Right kidney (tissue), 1 donor: ENCODE data around the gene HDAC4.

Experiments used
- DNase-seq: peaks from one replicate; pipeline ENCODE4 v3.0.0-alpha.2; 2016

The HDAC4 gene

DNA sequence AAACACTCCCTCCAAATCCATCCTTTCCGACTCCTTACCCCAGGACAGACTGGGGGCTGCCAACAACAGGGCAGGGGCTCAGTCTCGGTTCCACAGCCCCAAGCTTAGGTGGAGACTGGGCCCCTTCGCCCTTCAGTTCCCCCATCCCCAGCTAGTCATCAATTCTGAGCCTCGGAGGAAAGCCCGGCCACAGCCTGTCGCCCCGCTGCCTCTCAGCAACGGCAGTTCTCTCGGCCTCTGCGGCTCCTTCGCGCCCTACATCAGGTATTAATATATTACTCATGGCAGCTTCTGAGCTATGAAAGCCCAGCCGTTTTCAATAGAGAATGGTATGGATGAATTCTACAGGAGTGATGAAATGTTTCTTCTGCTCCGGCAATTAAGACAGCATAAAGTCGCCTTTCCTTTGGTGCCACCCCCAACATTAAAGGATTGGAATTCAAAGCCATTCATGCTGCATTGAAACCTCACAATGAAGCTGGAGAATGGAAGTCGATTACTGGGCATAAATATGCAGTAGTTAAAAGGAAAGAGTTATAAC lies 2.8 kb downstream of the HDAC4 start:
- no peak for DNase-seq

DNA sequence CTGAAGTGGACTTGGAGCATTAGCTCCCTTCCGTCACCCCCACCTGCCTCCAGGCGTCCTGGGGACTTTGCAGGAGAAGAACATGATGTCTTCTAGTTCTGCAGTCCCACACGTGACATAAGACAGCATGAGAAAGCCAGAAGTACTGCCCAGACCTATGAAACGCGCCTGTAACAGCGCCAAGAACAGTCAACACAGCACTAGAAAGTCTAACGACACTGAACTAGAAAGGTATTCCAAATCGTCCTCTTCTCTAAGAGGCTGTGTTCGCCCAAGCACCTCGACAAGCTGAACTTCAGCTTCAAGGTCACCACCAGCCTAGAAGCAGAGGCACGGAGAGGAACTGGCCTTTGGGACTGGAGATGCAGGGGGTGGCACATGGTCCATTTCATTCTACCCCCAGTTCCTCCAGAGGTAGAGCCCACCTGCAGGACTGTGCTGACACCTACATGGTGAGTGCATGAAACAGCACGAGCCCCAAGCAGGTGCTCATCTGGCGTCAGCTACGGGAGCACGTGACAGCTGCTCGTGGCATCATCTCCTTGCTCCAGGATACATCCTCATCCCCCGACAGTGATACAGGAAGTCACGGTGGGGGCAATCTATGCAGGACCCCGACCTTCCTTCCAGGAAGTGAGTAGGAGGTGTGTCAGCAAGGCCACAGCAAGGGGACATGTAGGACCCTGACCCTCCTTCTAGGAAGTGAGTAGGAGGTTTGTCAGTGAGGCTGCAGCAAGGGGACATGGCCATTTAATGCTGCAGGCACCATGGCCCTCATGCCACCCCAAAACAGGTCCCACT lies 3.7 kb downstream of the HDAC4 start:
- no peak for DNase-seq

DNA sequence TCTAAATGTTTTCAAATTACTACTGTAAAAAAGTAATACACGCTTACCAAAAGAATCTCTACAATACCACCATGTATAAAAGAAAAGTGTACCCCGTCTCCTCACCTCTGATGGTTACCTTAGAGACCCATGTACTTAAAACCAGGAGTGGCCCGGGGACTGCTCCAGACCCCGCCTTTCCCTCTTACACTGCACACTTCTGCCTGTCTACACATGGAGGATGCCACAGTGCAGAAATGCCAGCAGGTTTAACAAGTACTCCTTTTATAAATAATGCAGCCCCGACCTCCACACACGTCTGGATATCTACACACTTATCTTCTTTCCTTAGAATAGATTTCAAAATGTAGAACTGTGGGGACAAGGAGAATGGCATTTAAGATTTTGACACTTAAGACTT lies 5.3 kb downstream of the HDAC4 start:
- no peak for DNase-seq

DNA sequence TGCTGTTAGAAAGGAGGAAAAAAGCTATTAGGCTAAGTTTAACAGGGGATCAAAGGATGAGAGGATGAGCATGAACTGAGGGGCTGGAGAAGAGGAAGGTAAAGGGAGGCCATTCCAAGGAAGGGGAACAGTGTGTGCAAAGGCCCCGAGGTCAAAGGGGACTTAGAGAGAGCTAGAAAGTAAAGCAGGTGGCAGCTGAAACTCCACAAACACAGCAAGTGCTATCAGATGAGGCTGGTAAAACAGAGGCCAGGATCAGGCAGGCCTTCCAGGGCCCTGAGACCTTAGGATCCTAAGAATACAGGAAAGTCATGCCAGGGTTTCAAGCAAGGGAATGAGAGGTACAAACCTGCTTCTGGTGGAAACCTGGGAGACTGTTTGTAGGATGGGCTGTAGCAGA lies 5.8 kb downstream of the HDAC4 start:
- no peak for DNase-seq

DNA sequence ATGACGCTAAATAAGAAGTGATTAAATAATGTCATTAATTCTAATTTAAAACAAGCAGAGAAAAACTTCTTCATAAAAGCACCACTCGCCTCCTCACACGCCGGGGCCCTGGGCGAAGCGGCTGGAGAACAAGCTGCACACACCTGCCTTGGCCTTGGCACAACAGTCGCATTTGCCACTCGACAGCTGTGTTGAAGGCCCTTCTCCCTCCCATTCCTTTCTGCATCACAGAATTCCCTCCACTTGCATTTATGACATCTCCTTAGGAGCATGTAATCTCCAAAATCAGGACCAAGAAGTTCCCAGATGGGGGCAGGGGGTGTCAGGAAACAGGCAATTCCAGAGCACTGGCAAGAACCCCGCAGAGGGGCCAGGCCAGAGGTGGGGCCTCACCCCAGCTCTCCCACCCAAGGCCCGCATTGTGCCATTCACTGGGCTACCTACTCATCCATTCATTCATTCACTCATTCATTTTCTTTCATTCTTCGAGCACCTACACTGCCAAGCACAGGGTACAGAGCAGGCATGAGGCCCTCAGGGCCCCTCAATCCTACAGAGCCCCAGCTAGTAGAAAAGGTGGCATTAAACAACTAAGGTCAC lies 6.4 kb downstream of the HDAC4 start:
- no peak for DNase-seq

DNA sequence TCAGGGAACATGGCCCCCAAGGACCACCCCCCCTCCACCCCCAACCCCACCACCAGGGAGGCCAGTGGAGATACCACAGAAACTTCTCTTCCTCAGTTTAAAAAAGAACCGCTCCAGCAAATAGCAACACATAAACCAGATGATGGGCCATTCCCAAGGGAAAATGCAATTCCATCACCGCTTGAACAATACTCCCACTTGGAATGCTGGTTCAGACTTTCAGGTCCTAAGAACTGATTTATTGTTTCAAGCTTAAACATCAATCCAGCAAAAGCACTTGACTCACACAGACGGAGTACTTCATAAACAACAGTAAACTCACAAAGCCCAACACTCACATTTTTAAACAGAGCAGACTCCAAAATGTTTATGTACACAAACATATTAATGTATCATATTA lies 6.9 kb downstream of the HDAC4 start:
- no peak for DNase-seq

DNA sequence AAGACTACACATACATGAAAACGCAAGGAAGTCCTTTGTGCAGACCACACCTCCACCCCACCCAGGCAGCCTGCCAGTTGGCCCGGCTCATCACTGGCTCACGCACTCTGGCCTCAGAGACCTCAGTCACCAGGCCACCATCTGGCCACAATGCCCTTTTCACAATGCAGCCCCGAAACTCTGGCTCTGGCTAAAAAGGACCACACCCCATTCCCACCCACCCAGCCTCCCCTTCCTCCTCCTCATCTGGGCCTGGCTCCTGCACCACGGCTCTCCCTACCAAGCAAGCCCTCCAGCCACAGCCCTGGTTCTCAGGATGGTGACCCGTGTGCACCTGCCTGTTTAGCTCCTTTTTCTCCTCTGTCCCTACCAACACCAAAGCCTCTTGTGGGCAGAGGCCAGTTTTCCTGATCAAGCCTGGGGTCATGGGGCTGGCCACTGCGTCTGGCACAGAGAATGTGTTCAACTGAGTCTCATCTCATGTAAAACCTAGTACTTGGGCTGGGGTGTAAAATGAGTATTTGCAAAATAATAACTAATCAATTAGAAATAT lies 7.4 kb downstream of the HDAC4 start:
- no peak for DNase-seq

DNA sequence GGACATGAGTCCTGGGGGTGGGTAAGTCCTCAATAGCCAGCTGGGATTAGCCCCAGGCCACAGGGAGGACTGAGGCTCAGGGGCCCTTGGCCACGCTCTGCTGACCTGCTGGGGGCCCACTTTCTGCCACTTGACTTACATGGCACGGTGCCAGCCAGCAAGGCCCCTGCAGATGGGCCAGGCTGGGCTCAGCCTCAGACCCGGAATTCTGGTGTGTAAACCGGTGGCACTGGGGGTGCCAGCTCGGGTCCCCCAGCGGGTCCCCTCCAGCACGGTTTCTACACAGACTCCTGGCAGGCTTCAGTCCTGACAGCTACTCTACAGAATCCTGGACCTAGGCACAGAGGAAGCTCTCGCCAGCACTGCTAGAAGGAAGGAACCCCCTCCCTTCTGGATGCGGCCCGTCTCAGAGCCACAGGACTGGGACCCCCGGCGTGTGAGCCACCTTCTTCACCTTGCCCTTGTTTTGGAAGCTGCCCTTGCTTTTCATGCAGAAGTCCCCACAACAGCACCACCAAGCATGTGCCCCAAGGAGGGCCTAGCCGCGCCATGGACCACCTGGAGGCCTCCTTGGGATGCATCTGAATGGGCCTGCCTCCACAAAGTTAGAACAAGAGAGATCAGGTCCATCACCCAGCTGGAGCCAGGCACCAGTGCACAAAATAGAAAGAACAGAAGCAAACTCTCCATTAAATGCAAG lies 8.0 kb downstream of the HDAC4 start:
- DNase-seq, result no peak

DNA sequence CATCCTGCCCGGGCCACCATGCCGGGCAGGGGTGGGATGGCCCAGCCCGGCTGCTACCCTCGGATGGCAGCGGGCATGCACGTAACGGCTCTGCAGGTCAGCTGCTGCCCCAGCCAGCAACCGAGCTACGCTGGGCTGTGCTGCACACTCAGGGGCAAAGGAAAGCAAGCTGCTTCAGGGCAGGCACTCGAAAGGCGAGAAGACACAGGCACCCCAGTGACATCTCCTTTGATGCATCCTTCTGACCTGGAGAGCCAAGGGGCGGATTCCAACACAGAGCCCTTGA lies 8.8 kb downstream of the HDAC4 start:
- no peak for DNase-seq

DNA sequence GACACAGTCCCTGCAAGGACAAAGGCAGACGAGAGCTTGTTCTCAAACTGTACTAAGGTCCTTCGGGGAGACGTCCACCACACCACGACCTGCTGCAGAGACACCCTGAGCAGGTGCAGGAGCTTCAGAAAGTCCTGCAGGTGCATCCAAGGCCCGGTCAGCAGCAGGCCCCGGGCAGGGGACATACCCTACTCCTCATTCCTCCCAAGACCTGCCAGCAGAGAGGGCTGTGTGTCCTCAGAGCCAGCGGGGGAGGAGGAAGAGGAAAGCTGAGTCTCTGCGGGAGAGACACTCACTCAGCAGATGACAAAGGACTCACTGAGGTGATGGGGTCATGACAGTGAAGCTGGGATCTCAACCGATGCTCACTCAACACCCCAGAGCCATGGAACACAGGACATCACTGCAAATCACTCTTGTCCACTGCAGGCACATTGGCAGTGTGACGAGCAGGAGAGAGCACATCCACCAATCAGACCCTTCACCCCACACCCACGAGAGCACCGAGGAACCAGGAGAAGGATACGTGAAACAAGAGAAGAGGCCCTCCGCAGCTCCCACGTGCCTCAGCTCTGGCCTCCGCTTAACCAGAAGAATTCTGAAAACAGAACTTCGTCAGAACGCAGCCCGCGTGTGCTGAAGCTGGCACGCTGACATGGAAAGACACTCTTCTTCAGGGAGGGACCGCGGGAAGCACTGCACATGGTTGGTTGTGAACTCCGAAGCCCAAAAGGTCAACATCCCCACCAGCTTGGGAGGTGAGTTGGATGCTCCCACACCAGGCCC lies 9.3 kb downstream of the HDAC4 start:
- no peak for DNase-seq

DNA sequence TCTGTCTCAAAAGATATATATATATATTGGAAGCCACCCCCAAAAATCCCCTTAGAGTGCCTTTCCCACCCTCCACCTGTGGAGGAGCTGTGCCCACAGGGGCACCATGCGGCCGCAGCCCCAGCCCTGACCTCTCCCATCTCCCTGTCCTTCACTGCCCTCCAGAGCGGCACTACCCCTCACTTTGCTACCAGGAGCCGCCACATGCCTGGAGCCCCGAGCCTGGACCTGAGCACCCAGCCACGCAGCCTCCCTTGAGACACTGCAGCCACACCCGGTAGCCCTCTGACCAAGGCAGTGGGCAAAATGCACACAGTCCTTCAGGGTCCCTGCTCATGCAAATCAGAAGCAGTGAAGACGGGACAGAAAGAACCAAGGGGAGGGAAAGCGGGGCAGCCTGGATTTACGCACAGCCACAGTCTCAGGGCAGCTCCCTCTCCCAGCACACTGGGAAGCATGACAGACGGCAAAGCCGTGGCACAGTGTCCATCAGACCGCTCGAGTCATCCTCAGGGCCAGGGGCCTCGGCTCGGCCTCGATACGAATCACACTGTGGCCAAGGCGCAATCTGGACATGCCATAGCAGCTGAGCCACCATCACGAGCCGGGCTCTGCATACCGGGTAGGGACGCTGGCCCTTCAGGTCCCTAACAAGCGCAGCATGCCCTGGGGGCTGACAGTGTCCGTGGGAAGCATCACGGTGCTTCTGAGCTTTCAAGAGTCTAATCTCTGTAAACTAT lies 10.1 kb downstream of the HDAC4 start:
- no peak for DNase-seq

DNA sequence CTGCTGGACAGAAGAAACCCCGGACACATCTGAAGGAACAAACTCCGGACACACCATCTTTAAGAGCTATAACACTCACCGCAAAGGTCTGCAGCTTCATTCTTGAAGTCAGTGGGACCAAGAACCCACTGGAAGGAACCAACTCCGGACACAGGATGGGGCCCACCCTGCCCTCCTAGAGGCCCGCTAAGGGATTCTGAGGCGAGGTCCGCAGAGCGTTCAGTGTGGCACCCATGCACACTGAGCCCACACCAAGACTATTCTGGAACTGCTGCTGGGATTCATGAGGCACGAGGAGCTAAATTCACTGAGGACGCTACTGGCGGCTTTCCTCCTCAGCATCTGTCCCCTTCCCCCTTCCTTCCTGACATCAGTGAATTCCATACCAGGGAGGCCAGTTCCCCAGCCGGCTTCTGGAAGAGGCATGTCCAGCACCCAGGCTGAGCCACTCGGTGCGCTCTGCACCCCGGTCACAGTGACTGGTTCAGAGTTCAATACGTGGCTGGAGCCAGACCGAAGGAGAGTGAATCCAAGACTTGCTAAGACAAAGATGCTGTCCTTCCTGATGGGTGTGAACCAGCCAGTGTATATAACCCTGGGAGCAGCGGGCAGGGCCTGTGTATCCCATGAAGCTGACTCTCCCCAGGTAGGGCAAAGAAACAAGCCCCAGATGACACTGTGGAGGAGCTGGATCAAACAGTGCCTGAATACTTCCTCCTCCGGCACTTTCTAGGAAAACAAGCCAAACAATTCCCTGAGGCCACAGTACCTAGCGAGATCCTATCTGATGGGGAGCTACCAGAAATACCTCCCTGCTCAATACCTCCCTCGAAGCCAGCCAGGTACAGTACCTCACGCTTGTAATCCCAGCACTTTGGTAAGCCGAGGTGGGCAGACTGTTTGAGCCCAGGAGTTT lies 11.1 kb downstream of the HDAC4 start:
- no peak for DNase-seq

DNA sequence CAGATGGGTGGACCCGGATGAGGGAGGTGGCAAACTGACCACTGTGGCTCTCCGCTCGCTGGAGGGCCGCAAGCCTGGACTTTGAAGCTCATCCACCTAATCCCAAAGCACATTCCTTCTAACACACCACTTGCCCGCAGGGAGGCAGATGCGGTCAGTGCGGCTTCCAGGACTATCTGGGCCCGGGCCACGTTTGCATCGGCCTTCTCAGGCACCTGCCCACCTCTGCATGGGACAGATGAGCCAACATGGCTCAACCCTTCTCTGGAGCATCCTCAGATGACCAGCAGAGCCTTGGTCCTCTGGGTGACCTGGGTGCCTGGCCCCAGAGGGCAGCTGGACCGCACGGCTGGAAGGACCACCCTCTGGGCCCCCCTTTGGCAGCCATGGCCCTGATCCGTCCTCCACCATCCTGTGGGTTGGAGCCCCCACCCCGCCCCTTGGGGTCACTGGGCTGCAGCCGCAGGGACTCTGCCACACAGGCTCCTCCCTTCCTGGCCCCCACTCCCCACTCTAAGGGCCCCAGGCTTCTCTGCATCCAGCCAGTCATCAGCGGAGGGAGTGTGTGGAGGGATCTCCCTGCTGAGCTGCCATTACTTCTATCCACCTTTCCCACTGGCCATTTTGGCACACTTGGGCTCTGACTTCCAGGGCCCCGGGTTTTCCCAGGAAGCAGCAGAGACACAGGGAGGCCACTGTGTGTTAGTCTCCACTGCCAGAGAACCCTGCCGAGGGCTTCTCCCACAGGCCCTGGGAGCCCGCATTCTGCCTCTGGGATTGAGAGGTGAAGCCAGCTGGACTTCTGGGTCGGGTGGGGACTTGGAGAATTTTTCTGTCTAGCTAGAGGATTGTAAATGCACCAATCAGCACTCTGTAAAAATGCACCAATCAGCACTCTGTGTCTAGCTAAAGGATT lies 12.3 kb downstream of the HDAC4 start:
- DNase-seq, result no peak

DNA sequence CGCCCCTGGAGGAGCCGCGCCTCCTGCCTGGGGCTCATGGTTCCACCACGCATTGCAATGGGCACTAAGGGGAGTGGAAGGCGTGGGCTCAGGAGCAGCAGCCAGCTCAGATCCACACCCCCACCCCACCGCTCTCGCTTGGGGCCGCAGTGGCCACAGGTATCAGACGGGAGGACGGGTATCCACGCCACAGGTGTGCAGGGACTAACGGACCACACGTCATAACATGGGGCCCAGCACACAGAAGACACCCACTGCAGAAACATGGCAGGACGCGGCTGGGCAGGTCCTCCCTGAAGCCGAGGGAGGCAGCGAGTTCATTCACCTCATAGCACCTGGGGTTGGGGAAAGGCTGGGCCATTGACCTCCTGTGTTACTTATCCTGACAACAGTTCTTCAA lies 13.0 kb downstream of the HDAC4 start:
- DNase-seq, result no peak

DNA sequence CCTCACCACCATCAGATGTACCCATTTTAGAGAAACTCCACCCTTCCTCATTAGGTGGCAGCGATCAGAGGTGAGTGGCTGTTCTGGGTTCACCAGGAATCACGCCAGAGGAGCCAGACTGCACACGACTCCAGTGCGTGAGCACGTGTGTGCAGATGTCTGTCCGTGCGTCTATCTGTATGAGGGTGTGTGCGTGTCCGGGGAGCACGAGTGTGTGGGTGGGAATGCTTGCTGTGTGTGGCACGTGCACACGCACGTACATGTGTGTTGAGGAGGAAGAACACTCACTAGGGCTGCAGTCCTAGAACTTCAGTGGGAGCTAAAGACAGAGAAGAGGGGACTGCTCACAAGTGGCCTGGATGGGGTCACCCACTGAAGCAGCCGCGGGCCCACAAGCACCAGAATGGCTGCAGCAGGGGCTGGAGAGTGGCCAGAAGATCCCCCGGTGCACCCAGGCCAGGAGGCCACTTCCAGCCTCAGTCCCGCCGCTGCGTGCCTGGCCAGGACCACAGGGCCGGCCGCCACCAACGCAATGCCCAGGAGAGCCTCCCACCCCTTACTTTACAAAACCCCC lies 13.9 kb downstream of the HDAC4 start:
- no peak for DNase-seq

DNA sequence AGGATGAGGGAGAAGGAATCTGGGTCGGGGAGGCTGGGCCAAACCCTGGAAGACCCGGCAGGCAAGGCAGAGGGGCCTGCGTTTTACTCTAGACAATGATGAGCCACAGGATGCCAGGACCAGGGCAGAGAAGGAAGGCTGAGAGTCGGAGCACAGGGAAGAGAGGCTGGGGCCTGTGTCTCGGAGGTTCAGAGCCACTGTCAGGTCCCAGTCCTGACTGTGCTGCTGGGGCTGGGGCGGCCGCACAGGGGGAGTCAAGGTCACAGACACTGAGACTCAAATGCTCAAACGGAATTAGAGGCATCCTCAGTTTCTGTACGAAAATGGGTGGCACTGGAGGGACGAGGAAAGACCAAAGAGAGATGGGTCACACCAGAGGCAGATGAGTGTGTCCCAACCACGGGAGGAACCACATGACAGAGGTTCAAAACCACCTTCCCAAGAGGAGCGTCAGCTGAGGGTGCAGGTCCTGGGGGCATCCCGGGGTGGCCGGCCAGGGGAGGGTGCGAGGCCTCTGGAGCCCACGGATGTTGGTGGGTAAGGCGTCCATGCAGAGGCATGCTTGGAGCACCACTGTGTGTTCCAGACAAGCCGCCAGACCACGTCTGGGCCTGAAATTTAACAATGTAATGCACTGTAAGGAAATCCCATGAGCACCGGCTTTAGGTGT lies 14.7 kb downstream of the HDAC4 start:
- no peak for DNase-seq

DNA sequence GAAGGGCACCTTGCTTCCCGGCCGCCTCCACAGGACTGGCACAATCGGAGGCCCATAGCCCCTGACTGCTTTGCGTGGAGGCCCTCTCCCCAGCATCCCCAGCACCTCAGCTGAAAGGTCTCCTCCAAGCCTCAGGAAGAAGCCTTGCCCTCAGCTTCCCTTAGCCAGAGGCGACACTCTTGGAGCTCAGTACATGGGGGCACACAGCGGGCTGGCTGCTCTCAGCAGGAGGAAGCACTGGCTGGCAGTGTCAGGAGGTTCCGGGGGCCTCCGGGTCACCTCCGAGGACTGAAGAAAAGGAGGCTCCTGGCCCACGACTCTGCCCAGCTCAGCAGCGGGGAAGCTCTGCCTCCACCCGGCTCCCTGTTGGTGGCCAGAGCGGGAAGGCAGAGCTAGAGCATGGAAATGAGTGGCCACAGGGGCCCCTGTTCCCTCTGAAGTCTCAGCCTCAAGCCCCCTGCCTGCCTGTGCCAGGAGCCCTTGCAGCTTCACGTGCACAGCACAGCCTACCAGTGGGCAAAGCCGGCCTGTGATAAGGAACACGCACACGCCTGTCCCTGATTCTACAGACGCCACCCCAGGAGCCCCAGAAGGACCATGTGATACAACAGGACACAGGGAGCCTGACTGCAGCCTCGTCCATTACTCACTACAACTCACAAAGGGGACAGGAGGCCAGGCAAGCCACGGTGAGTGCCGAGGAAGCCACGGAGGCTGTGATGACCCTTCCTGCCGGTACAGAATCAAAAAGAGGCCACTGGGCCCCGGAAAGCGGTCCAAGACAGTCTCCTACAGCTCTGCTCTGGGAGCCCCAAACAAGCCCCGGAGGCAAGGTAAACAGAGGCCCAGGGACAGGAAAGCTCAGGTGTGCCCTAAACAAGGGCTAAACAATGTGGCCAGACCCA lies 15.5 kb downstream of the HDAC4 start:
- no peak for DNase-seq

DNA sequence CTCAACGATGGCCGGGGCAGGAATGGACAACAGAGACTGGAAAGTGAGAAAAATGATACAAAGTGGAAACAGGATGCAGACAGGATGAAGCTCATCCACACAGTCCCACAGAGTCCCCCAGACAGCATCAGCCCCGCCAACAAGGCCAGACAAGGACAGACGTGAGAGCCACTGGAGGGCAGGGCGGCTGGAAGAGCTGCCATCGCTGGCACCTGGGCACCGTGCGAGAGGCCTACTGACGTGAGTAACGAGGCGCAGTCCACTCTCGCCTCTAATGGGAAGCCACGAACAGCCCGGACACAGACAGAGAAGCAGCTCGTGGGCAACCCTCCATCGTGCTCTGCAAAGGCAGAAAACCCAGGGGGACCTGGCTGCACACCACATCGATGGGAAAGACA lies 17.1 kb downstream of the HDAC4 start:
- DNase-seq, result no peak
